Superior temporal gyrus (tissue), 1 donor: ENCODE results near the gene CLIP2.
"Not testable (repeated sequence)": the region's sequence is repeated elsewhere in the genome, so short reads cannot be mapped to it uniquely, and the experiment has no call there.

Experiments used
- DNase-seq: peaks from one replicate; pipeline ENCODE4 v3.0.0-alpha.2; 2016; ENCODE audit errors: extremely low spot score

CLIP2 gene

DNA sequence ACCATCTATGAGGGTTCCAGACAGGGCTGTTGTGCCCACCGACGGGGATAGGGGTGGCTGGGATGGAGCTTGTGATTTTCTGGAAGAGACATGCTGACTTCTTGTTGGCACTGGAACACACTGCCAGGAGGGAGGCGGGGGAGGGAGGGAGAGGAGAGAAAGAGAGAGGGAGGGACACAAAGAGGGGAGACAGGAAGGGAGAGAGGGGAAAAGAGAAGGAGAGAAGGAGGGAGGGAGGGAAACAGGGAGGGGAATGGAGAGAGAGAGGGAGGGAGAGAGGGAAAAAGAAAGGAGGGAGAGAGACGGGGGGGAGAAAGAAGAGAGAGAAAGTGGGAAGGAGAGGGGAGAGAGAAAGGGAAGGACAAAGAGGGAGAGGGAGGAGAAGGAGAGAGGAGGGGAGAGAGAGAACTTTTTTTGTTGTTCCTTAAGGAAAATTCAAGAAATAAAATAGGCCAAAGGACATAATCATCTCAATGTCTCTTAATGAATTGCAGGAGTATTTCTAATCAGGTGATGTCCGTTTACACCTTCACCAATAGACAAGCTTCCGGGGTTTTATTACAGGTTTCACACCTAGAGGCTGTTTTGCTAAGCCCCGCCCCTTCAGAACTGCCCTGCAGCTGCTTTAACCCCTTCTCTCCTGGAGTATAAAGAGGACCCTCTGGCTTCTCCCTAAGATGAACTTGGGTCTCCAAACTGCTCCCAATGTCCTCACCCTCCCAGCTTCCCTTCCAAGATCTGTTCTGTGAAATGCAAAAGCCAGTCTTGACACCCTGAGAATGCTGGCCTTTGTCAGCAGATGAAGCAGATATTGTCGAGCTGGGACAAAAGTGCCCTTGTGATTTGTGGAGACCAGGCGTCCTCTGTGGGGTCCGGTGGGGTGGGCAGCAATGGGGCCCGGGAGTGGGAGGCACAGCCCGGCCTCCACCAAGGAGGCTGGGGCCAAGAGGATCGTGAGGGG is 82.5 kb downstream of the CLIP2 start:
- DNase-seq = peak; percentile 89

DNA sequence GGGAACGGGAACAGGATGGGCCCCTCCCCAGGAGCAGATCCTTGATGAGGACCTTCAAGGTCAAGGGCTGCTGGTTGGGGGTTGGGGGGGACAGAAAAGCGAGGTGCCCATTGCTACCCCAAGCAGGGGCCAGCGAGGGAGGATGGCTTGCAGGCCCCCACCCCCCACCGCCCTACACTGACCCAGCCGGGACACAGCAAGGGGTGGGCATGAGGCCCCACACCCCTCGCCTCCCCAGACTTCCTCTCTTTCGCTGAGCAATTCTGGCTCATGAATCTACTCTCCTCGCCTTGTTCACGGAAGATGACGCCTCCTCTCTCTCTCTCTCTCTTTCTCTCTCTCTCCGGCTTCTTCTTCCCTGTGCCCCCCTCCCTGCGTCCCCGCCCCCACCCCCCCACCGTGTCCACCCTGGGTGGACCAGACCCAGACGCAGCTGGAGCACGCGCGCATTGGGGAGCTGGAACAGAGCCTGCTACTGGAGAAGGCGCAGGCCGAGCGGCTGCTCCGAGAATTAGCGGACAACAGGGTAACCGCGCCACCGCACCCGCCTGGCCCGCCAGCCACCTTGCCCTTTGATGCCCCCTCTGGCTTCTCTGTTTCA is 83.4 kb downstream of the CLIP2 start:
- peak; percentile 78 for DNase-seq

DNA sequence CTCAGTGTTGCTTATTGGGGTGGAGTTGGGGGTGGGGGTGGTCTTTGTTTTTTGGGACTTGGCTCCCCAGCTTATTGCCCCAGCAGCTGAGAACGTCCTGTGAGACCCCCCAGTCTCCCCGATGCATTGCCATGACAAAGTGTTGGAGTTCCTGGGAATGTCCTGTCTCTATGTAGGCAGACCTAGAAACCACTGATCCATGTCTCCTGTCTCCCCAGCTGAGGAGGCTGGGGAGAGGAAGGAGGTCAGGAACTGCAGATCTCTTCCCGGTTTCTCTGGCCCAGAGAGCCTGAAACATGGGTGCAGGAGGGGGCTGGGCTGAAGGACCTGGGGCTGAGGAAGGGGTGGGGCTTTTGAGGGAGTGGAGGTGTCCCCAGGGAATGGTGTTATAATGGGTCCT is 84.3 kb downstream of the CLIP2 start:
- no peak for DNase-seq

DNA sequence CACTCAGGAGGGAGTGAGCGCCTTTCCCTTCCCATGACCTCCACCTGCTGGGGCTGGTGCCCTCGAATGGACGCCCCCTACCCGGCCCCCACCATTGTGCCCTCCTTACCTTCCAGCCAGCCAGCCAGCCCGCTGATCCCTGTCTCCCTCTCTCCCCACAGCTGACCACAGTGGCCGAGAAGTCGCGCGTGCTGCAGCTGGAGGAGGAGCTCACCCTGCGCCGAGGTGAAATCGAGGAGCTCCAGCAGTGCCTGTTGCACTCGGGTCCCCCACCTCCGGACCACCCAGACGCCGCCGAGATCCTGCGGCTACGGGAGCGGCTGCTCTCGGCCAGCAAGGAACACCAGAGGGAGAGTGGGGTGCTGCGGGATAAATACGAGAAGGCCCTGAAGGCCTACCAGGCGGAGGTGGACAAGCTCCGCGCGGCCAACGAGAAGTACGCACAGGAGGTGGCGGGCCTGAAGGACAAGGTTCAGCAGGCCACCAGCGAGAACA is 86.6 kb downstream of the CLIP2 start:
- DNase-seq = no peak

DNA sequence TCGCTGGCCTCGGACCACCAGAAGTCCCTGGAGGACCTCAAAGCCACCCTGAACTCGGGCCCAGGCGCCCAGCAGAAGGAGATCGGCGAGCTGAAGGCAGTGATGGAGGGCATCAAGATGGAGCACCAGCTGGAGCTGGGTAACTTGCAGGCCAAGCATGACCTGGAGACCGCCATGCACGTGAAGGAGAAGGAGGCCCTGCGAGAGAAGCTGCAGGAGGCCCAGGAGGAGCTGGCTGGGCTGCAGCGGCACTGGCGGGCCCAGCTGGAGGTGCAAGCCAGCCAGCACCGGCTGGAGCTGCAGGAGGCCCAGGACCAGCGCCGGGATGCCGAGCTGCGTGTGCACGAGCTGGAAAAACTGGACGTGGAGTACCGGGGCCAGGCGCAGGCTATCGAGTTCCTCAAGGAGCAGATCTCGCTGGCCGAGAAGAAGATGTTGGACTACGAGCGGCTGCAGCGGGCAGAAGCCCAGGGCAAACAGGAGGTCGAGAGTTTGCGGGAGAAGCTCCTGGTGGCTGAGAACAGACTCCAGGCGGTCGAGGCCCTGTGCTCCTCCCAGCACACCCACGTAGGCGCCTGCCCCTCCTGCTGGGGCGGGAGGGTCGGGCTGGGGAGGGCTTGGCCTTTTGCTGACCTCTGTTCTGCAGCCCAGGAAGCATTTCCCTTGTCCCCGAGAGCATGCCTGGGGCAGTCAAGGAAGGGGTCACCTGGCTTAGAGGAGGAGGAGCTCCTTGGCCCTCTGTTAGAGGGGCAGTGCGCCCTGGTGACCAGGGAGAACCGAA is 87.2 kb downstream of the CLIP2 start:
- DNase-seq = no peak

DNA sequence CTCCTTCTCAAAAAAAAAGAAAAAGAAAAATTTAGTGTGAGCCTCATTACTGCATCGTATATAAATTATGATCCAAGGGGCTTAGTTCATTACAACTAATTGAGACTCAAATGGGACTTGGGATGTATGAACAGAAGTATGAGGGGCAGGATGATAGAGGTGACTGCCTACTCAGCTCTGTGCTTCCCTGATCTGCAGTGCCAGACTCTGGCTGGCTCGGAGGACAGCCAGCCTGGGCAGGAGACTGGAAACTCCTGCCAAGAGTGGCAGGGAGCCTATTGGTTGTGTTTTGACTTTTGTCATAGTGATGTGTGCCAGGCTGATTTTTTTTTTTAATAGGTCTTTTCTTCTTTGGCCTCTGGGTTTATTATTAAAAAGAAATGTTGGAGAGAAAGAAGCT is 90.7 kb downstream of the CLIP2 start:
- DNase-seq = peak; percentile 91

DNA sequence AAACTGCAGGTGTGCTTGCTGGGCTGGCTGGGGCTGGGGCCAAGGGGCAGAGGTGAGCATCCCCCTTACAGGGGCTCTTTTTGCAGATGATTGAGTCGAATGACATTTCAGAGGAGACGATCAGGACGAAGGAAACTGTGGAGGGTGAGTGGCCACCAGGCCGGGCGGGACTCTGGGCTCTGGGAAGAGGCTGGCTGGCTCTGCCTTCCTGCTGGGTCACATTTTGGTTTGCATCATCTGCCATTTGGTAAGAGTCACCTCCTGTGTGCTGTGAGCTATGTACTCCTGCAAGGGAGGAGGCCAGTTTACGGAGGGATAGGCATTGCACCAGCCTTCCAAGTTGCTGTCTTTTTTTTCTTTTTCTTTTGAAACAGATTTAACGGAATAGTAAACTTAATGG is 91.5 kb downstream of the CLIP2 start:
- DNase-seq = no peak

DNA sequence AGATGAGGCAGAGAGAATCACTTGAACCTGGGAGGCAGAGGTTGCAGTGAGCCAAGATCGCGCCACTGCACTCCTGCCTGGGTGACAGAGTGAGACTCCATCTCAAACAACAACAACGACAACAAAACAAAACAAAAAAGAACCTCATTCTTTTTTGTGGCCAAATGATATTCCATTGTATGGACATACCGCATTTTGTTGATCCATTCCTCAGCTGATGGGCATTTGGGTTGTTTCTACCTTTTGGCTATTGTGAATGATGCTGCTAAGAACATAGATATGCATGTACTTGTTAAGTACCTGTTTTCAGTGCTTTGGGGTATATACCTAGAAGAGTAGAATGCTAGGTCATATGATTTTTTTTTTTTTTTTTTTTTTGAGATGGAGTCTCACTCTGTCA is 94.9 kb downstream of the CLIP2 start:
- not testable (repeated sequence) for DNase-seq

DNA sequence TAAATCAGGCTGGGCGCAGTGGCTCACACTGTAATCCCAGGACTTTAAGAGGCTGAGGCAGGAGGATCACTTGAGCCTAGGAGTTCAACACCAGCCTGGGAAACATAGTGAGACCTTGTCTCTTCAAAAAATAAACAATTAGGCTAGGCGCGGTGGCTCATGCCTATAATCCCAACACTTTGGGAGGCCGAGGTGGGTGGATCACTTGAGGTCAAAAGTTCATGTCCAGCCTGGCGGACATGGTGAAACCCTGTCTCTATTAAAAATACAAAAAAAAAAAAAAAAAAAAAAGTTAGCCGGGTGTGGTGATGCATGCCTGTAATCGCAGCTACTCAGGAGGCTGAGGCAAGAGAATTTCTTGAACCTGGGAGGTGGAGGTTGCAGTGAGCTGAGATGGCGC is 95.6 kb downstream of the CLIP2 start:
- not testable (repeated sequence) for DNase-seq

DNA sequence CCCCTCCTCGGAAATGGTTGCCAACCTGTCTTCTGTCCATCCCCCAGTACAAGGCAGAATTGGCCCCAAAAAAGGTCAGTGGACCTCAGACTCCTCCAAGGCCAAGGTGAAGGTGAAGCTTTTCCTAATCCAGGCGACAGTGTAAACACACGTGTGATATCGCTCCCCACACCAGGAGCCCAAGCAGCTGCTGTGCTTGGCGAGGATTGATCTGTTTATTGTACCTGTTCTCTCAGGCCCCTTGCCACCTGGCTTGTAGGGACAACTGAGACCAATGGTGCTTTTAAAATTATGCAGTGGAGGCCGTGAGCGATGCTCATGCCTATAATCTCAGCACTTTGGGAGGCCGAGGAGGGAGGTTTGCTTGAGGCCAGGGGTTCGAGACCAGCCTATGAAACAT is 98.4 kb downstream of the CLIP2 start:
- DNase-seq = no peak

DNA sequence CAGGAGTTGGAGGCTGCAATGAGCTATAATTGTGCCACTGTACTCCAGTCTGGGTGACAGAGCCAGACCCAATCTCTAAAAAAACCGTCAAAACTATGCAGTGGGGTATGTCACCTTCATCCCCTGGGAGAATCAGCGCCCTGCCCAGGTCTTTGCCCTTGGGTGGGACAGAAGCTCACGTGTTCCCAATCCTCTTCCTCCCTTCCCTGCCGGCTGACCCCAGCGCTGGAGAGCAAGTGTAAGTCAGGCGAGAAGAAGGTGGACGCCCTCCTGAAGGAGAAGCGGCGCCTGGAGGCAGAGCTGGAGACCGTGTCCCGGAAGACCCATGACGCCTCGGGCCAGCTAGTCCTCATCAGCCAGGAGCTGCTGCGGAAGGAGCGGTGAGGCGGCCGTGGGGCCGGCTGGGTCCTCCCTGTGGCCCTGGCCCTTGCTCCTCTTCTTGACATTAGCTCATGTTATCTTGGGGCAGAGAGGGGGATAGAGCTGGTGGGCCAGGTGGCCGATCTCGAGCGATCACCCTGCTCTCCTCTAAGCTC is 99.7 kb downstream of the CLIP2 start:
- DNase-seq = no peak

DNA sequence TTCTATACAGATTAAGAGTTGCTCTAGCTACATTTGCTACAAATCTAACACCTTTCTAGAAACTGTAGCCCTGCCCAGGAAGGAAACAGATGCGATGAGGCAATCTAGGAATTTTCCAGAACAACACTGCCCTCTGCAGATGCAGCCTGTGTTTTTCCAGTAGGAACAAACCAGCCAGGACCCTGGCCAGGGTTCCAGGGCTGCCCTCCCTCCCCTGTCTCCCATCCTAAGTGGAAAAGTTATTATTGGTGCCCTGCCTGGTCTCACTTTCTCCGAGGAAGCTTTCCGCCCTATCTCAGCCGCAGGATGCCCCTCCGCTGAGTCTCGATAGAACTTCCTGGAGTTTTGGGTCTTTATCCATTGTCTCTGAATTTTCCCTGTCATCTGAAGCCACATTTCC is 104.5 kb downstream of the CLIP2 start:
- peak; percentile 79 for DNase-seq

DNA sequence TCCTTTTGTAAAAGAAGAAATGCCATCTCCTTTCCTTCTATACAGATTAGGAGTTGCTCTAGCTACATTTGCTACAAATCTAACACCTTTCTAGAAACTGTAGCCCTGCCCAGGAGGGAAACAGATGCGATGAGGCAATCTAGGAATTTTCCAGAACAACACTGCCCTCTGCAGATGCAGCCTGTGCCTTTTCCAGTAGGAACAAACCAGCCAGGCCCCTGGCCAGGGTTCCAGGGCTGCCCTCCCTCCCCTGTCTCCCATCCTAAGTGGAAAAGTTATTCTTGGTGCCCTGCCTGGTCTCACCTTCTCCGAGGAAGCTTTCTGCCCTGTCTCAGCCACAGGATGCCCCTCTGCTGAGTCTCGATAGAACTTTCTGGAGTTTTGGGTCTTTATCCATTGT is 105.4 kb downstream of the CLIP2 start:
- DNase-seq = peak; percentile 70

DNA sequence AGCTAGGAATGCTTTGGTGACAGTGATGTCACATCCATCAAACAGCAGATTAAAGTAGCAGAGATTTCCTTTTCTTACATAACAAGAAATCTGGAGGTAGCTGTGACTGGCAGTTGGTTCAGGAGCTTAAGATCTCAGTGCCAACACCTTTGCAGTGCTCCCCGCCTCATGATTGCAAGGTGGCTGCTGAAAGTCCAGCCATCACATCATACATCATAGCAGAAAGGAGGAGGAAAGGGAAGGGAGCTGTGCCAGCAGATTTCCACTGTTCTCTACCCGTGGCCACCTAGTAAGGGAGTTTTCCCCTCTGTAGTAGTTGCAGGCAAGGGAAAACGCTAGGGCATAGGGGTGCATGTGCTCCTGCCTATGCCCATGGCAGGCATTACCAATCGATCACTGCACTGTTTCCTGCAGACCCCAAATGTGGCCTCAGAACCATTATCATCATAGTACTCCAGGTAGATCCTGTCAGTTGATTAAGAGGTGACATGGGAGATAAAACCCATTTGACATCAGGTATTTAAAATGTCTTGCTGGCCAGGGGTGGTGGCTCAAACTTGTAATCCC is 106.6 kb downstream of the CLIP2 start:
- DNase-seq = no peak

DNA sequence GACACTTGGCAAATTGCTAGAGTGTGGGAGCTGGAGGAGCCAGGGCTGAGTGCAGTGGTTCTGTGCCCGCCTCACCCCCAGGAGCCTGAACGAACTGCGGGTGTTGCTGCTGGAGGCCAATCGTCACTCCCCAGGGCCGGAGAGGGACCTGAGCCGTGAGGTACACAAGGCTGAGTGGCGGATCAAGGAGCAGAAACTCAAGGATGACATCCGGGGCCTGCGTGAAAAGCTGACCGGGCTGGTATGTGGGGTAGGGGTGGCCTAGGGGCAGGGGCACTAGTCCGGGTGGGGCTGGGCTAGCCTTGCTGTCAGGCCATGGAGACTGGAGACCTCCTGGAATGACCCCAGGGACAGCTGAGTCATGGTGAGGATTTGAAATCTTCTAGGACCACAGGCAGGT is 107.8 kb downstream of the CLIP2 start:
- DNase-seq = no peak

DNA sequence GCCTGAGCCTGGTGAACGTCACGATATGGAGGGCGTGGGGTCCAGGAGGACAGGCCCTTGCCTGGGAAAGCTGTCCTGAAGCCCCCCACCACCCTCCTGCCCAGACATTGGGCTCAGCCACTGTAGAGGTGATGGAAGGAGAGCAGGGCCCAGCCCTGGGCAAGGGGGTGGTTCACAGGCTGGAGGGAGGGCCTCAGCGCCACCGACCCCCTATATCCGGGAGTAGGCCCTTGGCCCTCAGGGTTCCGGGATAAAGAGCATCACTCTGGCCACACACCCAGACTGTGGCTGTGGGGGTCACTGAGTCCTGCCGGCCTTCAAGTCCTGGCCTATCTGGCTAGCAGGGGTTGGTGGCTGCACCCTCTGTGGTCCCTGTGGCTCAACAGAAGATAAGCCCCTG is 109.2 kb downstream of the CLIP2 start:
- no peak for DNase-seq

DNA sequence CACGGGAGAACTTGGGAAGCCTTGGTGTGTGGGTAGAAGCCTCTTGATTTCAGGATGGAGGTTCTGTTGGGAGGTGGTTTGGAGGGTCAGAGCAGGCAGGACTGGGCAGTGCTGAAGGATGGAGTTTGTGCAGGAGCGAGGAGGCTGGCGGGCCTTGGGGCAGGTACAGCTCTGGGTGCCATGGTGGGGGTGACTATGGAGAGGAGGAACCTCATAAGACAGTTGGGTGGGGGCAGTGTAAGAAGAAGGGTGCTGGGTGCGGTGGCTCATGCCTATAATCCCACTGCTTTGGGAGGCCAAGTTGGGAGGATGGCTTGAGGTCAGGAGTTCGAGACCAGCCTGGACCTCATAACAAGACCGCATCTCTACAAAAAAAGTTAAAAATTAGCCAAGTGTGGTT is 109.8 kb downstream of the CLIP2 start:
- no peak for DNase-seq

DNA sequence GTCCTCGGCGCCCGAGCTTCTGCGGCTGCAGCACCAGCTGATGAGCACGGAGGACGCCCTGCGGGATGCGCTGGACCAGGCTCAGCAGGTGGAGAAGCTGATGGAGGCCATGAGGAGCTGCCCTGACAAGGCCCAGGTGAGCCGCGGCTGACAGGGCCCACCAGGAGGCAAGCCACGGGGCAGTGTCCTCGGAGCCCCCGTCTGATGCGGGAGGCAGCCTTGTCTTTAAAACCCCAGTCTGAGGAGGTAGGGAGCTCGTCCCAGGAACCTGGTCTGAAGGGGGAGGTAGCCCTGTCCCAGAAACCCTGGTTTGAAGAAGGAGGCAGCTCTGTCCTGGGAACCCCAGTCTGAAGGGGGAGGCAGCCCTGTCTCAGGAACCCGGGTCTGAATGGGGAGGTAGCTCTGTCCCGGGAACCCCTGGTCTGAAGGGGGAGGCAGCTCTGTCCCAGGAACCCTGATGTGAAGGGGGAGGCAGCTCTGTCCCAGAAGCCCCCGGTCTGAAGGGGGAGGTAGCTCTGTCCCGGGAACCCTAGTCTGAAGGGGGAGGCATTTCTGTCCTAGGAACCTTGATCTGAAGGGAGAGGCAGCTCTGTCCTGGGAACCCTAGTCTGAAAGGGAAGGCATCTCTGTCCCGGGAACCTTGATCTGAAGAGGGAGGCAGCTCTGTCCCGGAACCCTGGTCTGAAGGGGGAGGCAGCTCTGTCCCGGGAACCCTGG is 111.4 kb downstream of the CLIP2 start:
- no peak for DNase-seq

DNA sequence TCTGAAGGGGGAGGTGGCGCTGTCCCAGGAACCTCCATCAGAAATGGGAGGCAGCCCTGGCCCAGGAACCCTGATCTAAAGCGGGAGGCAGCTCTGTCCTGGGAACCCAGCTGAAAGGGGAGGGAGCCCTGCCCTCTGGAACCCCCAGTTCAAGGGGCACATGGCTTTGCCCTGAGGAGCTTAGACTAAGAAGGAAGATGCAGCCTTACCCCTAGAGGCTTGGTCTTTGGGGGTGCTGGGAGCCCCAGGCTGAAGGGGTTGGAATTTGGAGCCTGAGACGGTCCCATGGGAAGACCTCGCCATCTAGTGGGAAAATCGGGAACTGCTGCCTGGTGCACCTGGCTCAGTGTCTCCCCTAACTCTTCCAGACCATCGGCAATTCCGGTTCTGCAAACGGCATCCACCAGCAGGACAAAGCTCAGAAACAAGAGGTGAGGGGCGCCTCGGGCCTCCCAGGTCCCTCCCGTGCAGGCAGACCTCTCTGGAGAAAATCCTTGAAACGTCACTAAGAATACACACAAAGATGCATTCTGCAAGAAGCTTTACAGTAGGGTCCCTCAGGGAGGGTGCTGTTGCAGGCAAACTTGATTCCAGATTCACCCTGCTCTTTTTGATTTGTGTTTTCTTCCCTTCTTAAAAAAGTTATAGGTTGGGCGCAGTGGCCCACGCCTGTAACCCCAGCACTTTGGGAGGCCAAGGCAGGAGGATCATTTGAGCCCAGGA is 112.1 kb downstream of the CLIP2 start:
- peak; percentile 86 for DNase-seq

DNA sequence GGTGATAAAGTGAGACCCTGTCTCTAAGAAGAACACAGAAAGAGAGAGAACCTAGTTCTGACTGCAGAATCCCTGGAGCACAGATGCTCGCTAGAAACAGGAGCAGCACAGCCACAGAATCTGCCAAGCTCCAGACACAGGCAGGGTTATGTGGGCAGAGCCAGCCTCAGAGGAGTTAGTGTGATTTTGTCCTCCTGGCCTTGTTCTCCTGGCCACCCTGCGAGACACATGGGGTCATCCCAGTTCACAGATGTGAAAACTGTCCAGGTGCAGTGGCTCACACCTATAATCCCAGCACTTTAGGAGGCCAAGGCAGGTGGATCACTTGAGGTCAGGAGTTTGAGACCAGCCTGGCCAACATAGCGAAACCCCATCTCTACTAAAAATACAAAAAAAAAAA is 113.5 kb downstream of the CLIP2 start:
- DNase-seq = not testable (repeated sequence)
